Amniotic stem cell (primary cell): ENCODE results near the gene CTXN1.

ENCODE experiments used
- DNase-seq: peaks from one replicate; lab custom pipeline; 2025; lab: John Stamatoyannopoulos, UW

CTXN1 gene

GRCh38 chr19:7914099-7914498 lies 11.8 kb downstream of the CTXN1 start:
- DNase-seq = no peak

GRCh38 chr19:7913652-7914051 lies 12.3 kb downstream of the CTXN1 start:
- DNase-seq = no peak

DNA sequence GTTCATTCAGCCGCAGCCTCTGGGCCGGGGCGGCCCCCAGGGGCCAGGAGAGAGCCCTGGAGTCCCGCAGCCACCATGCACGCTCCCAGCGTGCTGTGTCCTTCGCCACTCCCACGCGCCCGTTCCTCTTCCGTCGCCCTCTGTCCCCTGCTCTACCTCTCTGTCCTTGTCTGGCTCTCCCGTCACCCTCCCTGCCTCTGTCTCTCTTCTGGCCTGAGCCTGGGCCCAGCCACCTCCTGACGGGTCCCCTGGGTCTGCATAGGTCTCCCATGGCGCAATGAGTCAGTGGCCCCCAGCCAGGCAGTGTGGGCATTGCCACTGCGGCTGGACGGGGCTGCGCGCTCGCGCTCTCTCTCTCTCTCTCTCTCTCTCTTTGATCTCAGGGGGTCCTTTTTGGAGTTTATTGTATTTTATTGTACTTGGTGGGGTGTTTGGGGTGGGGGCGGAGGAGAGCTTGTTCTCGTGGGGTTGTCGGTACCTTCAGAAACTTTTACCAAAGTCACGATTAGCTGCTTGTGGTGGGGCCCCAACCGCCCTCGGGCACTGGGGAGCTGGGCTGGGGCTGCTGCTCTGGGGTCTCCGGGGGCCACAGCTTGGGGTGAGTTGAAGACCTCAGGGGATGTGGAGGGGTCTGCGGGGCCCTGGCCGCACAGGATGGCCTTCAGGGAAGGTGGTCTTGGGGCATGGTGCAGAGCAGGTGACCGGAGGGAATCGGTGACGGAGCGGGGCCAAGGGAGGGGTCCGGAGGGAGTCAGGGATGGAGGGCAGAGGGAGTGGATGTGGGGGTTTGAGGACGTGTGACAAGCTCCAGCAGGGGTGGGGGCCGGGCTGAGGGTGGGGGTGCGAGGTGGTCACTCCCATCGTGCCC lies 13.0 kb downstream of the CTXN1 start:
- no peak for DNase-seq

GRCh38 chr19:7912144-7912696 lies 13.7 kb downstream of the CTXN1 start:
- no peak for DNase-seq

DNA sequence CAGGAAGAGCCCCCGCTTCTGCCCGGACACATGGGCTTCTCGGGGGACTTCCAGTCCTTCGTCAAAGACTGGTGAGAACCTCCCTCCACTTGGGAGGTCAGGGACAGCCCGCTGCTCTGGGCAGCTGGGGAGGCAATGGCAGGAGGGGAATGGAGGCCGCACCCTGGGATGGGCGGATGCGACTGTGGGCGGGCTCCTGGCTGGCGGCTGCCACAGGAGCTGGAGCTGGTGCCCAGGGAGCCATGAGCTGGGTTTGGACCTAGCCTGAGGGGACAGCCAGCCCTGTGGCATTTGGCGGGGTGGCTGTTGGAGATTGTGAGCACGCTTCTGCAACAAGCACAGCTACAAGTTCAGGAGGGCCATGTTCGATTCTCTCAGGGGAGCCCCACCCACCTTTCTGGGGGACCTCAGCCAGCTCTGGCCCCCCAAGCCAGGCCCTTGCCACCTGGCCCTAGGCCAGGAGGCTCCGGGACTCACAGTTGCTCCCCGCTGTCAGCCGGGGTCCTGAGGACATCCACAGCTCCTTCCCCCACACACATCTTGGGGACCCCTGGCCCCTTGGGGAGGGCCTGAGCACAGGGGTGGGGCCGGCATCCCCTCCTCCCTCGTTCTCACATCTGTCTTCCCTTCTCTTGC lies 14.3 kb downstream of the CTXN1 start:
- DNase-seq = no peak

GRCh38 chr19:7910321-7911161 lies 15.4 kb downstream of the CTXN1 start:
- DNase-seq = no peak

GRCh38 chr19:7909471-7910067 lies 16.4 kb downstream of the CTXN1 start:
- no peak for DNase-seq

DNA sequence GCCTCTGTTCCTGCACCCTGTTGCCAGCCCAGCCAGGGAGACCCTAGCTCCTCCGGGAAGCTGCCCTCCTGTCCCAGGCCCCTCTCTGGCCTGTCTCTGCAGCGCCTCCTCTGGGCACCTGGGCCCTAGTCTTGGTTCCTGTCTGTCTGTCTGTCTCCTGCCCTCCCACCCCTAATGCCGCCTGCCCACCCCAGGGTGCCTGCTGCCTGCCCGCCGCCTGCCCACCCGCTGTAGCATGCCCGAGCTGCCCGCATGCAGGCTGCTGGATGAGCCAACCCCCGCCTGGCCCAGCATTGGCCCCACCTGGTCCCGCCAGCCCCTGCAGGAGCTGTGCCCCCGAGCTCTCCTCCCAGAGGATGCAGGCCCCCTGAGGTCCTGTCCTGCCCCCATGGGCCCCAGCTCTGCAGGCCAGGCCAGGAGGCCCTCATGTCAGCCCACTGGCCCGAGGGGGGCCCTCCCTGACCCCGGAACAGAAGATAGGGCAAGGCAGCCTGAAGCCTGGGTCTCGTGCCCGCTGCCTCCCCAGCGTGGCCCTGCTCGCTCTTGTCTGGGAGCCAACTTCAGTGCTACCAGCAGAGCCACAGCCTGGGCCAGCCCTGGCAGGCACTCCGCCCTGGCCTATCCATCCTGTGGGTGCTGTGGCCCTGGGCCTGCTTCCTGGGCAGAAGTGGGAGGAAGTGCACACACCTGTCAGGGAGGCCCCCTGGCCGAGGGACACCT lies 17.0 kb downstream of the CTXN1 start:
- no peak for DNase-seq

DNA sequence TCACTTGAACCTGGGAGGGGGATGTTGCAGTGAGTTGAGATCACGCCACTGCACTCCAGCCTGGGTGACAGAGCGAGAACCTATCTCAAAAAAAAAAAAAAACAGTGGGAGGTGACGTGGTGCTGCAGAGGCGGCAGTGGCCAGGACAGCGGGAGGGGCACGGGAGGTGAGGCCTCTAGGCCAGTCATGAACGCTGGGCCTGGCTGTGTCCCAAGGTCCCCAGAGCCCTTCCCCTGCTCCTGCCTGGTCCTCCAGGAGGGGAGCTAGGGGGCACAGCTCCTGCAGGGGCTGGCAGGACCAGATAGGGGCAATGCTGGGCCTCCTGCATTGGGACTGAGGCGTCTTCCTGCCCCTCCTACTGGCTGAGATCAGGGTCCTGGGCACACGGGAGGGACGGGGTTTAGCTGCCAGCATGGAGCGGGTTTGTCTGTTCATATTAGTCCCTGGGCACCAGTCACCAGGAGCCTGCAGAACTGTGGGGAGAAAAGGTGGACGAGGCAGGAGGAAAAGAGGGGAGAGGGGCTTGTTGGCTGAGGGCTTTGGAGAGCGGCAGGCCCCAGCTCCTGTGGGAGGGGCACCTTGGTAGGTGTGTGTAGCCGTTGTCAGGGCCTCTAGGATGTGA lies 17.7 kb downstream of the CTXN1 start:
- DNase-seq = no peak

DNA sequence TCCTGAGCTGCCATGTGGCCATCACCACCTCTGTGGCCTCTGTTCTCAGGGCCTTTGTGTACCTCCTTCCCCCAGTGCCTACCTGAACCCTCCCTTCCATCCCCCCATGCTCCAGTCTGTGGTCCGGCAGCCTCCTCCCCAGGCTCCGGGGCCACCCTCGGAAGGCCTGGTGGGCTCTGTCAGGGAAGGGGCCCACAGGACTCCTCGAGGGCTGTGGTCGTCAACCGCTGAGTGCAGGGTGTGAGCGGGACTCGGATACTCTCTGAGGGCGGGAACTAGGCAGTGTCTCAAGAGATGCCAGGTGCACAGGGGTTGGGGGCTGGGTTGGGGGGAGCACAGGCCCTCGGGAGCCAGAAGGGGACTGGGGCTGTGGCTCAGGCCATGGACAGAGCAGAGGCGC lies 18.4 kb downstream of the CTXN1 start:
- no peak for DNase-seq

GRCh38 chr19:7907122-7907521 lies 18.8 kb downstream of the CTXN1 start:
- DNase-seq = no peak

DNA sequence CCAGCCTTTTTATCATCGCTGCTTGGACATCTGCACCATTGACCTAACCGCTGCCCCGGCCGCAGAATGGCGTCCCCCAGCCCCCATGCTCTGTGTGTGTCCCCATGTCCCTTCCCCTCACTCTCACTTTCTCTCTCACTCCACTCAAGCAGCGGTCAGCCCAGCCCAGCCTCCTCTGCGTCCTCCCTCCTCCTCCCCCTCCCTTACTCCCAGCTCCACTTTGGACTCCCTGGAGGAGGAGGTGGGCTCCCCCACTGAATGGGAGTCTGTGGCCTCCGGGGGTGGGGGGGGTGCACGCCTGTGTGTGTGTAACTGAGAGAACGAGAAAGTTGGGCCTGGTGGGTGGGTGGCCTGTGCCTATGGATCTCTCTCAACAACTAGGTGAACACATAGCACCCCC lies 20.1 kb downstream of the CTXN1 start:
- DNase-seq = no peak

- DNase-seq = no peak
Measured at GRCh38 chr19:7905268-7905667, 20.7 kb downstream of the CTXN1 start.

DNA sequence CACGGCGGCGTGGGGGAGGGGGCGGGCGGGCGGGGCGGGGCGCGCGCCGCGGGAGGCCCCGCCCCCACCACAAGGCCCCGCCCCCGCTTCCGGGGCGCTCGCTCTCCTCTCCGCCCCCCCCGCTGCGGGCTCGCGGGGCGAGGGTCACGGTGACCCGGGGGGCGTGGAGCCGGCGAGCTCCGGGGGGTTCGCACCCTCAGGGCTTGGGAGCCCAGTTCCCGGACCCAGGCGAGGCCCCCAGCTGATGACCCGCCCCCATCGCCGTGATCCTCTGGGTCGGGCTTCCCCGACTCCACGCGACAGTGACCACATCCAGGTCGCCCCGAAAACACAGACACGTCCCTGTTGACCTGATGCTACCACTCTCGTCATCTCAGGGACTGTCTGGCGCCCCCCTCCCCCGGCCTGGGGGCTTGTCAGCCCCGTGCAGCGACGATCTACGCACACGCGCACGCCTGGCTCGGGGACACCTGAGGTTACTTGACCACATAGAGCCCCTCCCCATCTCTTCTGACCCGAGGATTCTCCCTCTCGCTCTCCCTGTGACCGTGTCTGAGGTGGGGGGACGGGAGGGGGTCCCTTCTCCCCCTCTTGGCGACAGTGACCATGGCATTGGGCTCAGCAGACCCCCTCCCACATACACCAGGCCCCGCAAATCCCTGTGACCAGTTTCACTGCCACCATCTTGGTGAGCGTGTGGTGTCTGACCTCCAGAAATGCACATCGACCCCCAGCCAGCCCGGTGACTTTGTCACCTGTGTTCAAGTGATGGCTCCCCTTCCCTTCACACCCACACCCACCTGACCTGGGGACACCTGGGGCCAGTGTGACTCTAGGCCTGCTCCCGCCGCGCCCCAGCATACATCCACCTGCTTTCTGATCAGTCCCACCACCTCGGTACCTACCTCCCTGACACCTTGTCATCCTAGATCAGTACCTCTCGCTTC lies 21.6 kb downstream of the CTXN1 start:
- no peak for DNase-seq

DNA sequence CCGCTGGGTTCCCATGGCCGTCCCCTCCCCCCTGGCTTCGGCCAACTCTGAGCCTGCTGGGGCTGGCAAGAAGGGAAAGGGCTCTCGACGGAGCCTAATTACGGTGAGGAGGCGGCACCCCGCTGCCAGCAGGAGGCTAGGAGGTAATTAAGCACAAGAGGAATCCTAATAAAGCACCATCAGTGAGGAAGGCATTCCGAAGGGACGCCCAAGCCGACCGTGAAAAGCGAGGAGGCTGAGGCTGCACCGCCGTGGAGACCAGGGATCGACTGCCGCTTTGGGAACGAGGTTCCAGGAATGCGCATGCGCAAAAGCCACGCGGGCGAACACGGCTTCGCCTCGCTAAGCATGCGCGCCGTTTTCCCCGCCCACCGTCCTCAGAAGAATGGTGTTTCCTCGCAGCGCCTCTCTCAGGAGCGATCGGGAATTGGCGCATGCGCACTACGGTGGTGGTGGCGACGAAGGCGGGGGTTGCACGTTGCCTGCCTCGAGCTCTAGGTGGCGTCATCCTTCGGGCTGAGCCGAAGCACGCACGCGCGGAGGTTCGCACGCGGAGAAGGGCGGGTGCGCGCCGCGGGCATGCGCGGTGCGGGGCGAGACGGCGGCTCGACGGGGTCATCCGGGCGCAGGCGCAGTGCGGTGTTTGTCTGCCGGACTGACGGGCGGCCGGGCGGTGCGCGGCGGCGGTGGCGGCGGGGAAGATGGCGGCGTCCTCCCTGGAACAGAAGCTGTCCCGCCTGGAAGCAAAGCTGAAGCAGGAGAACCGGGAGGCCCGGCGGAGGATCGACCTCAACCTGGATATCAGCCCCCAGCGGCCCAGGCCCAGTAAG lies 22.5 kb downstream of the CTXN1 start, which contains the start of gene MAP2K7:
TSS of gene MAP2K7 (plus strand) at position 634 of the 830 bp plus-strand sequence. CDS start at position 702, 68 bp downstream.
- peak; percentile 97 for DNase-seq

DNA sequence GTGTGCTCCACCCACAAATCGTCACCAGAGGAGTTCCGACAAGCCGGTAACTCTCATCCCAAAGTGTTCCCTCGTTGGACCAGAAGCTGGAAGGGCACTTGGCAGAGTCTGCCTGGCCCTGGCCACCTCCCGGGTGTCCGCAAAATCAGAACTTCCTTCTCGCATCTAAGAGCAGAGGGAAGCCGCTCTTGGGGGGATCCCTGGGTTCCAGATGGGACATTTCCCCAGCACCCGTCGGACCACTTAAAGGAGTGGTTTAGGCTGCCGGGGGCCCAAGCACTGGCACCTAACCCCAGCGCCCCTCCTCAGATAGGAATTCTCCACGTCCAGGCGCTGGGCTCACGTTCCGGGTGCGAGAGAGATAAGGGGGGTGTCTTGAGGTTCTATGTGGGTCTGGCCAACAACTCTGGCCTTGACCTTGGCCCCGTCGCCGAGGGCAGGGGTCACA lies 23.1 kb downstream of the CTXN1 start:
- no peak for DNase-seq

DNA sequence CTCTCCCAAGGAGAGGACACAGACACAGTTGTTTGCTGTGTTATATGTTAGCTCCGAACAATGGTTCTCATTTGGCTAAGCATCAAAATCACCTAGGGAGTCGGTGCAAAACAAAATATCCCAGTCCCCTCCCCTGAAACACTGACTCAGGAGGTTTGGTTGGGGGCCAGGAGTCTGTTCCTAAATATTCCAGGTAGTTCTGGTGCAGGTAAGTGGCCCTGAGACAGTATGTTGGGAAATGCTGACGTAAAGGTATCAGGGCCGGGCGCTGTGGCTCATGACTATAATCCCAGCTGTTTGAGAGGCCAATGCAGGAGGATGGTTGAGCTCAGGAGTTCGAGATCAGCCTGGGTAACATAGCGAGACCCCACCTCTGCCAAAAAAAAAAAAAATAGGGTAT lies 24.6 kb downstream of the CTXN1 start:
- no peak for DNase-seq

DNA sequence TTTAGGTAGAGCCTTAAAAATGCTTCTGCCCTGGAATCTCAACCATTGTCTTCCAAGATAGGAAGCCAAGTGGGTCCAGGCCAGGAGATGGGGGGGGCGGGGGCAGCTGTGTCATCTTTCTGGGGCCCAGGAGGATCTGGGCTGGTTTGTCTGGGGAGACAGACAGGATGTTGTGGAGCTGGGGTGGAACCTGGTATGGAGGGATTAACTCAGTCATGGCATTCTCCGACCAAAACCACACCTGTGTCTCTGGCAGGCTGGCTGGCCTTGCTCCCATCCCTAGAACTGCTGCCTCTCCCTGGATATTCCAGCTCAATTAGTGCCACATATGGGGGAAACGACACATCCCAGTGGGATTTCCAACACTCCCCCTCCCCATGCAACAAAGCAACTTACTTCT lies 25.0 kb downstream of the CTXN1 start:
- no peak for DNase-seq
